Endometrial microvascular endothelial cells (primary cell): ENCODE measurements around the gene C2orf80. TPM values are rescaled to one million over a fixed set of nuclear protein-coding genes. Genes with fewer than 3 reads are reported as not detected.
"Not testable (repeated sequence)": the region's sequence is repeated elsewhere in the genome, so short reads cannot be mapped to it uniquely, and the experiment has no call there.

Experiments
- in situ Hi-C: cut with HindIII; loops from 2 replicates; pipeline ENCODE4 v1.10.0; 2017; ENCODE audit warnings: low sequenced_read_pairs, low pct_unique_long_range_greater_than_20kb; ENCODE audit errors: inconsistent ontology term
- total RNA-seq: library from RNA; depleted of rRNA; stranded (reverse); fragments of >200 nt; gene quantifications from one replicate; pipeline ENCODE4 v1.2.3, GENCODE V29; 2015; ENCODE audit errors: inconsistent ontology term

The C2orf80 gene
- not detected for total RNA-seq

- in situ Hi-C loops, result no loop called here
Observed at GRCh38 chr2:208189810-208190503, at the start of gene C2orf80. C2orf80 (minus strand) TSS chr2:208190030; CDS start chr2:208186986, 3,044 bp downstream.

GRCh38 chr2:208235860-208236259 is 46.0 kb upstream of the C2orf80 start:
- in situ Hi-C loops, result no loop called here

- in situ Hi-C loops, result no loop called here
Observed at GRCh38 chr2:208234786-208235185, 45.0 kb upstream of the C2orf80 start.

GRCh38 chr2:208228476-208228875 is 38.6 kb upstream of the C2orf80 start:
- in situ Hi-C loops, result no loop called here

- in situ Hi-C loops, result no loop called here
Observed at GRCh38 chr2:208227581-208228232, 37.9 kb upstream of the C2orf80 start.

- in situ Hi-C loops, result no loop called here
Observed at GRCh38 chr2:208224802-208225201, 35.0 kb upstream of the C2orf80 start.

GRCh38 chr2:208222351-208222750 is 32.5 kb upstream of the C2orf80 start:
- in situ Hi-C loops, result no loop called here

- in situ Hi-C loops, result not testable (repeated sequence)
Observed at GRCh38 chr2:208221873-208222272, 32.0 kb upstream of the C2orf80 start.

- in situ Hi-C loops, result no loop called here
Observed at GRCh38 chr2:208210688-208211451, 21.0 kb upstream of the C2orf80 start.

- in situ Hi-C loops, result no loop called here
Observed at GRCh38 chr2:208208335-208209085, 18.7 kb upstream of the C2orf80 start.

- in situ Hi-C loops, result no loop called here
Observed at GRCh38 chr2:208207769-208208168, 17.9 kb upstream of the C2orf80 start.

- in situ Hi-C loops, result no loop called here
Observed at GRCh38 chr2:208204166-208204565, 14.3 kb upstream of the C2orf80 start.

- in situ Hi-C loops, result no loop called here
Observed at GRCh38 chr2:208195531-208195930, 5.7 kb upstream of the C2orf80 start.

GRCh38 chr2:208192611-208193236 is 2.9 kb upstream of the C2orf80 start:
- in situ Hi-C loops, result no loop called here

GRCh38 chr2:208189069-208189809 is 591 bp downstream of the C2orf80 start:
- in situ Hi-C loops, result no loop called here

GRCh38 chr2:208186893-208187292 is 2.9 kb downstream of the C2orf80 start:
- in situ Hi-C loops, result no loop called here

- in situ Hi-C loops, result no loop called here
Observed at GRCh38 chr2:208186465-208186864, 3.4 kb downstream of the C2orf80 start.
